ENCODE data around the gene KLF12. TPM values are rescaled to one million over a fixed set of nuclear protein-coding genes. Genes with fewer than 3 reads are reported as not detected.
A peak's percentile ranks its signal among the peaks of the same experiment; 100 is the strongest.

KLF12 gene
- total RNA-seq, 1 donor from 2014 or later = 25.3 TPM

- no peak for TF ChIP-seq CTCF (IDR thresholded peaks at IDR 0.05; ENCODE audit: insufficient read depth, low read depth, low read length)
- no peak for TF ChIP-seq EZH2 (IDR thresholded peaks at IDR 0.05; ENCODE audit: insufficient read depth, low read length)
- Histone ChIP-seq H3K36me3 (ENCODE audit: insufficient read depth, low read length) (no peaks in the 10 kb centered on the region), H3K4me1 (ENCODE audit: insufficient read depth, low read length) (peaks cover 21% of the 10 kb centered on the region), H4K20me1 (ENCODE audit: insufficient read depth, low read length) (peaks cover 19% of the 10 kb centered on the region), H3K79me2 (ENCODE audit: insufficient read depth, low read length) (peaks cover 50% of the 10 kb centered on the region), H2AFZ (ENCODE audit: low read depth, low read length) (no peak overlapping the region), H3K27me3 (ENCODE audit: insufficient read depth, low read length) (no peaks in the 10 kb centered on the region), H3K9me3 (ENCODE audit: insufficient read depth, low read depth, low read length) (no peaks in the 10 kb centered on the region), H3K4me3 (ENCODE audit: insufficient read depth, low read depth, low read length) (peak overlapping the region; percentile 85), H3K9ac (ENCODE audit: low read length) (peak overlapping the region; percentile 98), H3K27ac (ENCODE audit: low read depth, low read length) (peak overlapping the region; percentile 89), H3K4me2 (ENCODE audit: low read length) (peak overlapping the region; percentile 98)
- Mint-ChIP-seq H3K4me1 (ENCODE audit: low read depth, unreplicated experiment) (peaks cover 24% of the 10 kb centered on the region), H3K27me3 (ENCODE audit: low read depth, unreplicated experiment) (no peaks in the 10 kb centered on the region), H3K27ac (ENCODE audit: unreplicated experiment) (peak overlapping the region; percentile 99), H3K4me3 (ENCODE audit: unreplicated experiment) (peak overlapping the region; percentile 100), H3K36me3 (ENCODE audit: low read depth, unreplicated experiment) (no peaks in the 10 kb centered on the region), H3K9me3 (ENCODE audit: unreplicated experiment) (no peaks in the 10 kb centered on the region)
- DNase-seq (ENCODE audit: low read depth) = peak; percentile 95
- FAIRE-seq = no peak
Measured at GRCh38 chr13:74133657-74134201, 475 bp downstream of the KLF12 start.

GRCh38 chr13:74132776-74133656 is 1.2 kb downstream of the KLF12 start:
- Histone ChIP-seq H3K4me3 (ENCODE audit: insufficient read depth, low read depth, low read length) (peak overlapping the region; percentile 85), H3K36me3 (ENCODE audit: insufficient read depth, low read length) (no peaks in the 10 kb centered on the region), H3K4me1 (ENCODE audit: insufficient read depth, low read length) (peaks cover 28% of the 10 kb centered on the region), H3K9me3 (ENCODE audit: insufficient read depth, low read depth, low read length) (no peaks in the 10 kb centered on the region), H2AFZ (ENCODE audit: low read depth, low read length) (peak overlapping the region; percentile 42), H4K20me1 (ENCODE audit: insufficient read depth, low read length) (peaks cover 19% of the 10 kb centered on the region), H3K4me2 (ENCODE audit: low read length) (peak overlapping the region; percentile 98), H3K9ac (ENCODE audit: low read length) (peak overlapping the region; percentile 98), H3K27me3 (ENCODE audit: insufficient read depth, low read length) (no peaks in the 10 kb centered on the region), H3K79me2 (ENCODE audit: insufficient read depth, low read length) (peaks cover 55% of the 10 kb centered on the region), H3K27ac (ENCODE audit: low read depth, low read length) (peak overlapping the region; percentile 89)
- no peak for FAIRE-seq
- TF ChIP-seq CTCF (IDR thresholded peaks at IDR 0.05; ENCODE audit: insufficient read depth, low read depth, low read length) = no peak
- TF ChIP-seq EZH2 (IDR thresholded peaks at IDR 0.05; ENCODE audit: insufficient read depth, low read length) = no peak
- Mint-ChIP-seq H3K36me3 (ENCODE audit: low read depth, unreplicated experiment) (no peaks in the 10 kb centered on the region), H3K4me1 (ENCODE audit: low read depth, unreplicated experiment) (peaks cover 31% of the 10 kb centered on the region), H3K4me3 (ENCODE audit: unreplicated experiment) (peak overlapping the region; percentile 100), H3K27me3 (ENCODE audit: low read depth, unreplicated experiment) (no peaks in the 10 kb centered on the region), H3K9me3 (ENCODE audit: unreplicated experiment) (no peaks in the 10 kb centered on the region), H3K27ac (ENCODE audit: unreplicated experiment) (peak overlapping the region; percentile 99)
- DNase-seq (ENCODE audit: low read depth) = peak; percentile 57
